HG02798 (cell line): Measurements from ENCODE around the gene CLEC6A.
"Not testable (repeated sequence)": the region's sequence is repeated elsewhere in the genome, so short reads cannot be mapped to it uniquely, and the experiment has no call there.

Experiments used
- ATAC-seq: cut with Tn5 transposase; IDR thresholded peaks from one replicate; pipeline ENCODE4 v1.9.1; 2021; ENCODE audit warnings: mild to moderate bottlenecking; ENCODE audit not compliant: unreplicated experiment, poor library complexity

CLEC6A gene

DNA sequence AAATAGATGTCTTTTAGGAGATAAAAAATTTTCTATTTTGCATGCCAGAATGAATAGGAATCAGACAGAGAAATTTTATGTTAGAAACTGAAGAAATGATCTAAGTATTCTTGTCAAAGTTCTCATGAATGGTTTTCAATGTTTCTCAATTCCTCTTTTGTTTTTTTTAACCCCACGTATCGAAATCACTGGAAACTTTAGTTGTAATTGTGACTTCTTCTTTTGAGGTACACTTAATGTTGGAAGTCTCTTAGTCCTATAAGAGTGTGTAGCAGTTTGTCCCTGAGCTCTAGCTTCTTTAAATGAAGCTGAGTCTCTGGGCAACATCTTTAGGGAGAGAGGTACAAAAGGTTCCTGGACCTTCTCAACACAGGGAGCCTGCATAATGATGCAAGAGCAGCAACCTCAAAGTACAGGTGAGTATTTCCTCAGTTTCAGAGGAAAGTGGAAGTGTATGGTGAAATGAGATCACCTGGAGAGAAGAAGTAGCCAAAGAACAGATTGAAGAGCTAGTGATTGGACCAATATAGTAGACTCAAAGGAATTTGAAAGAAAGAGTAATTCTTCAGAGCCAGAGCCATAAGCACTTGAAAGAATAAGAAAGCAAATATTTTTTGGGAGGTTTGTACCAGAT, at the start of gene CLEC6A:
Gene CLEC6A (plus strand): TSS at position 236 of the 634 bp plus-strand sequence. CDS start 150 bp downstream, at position 386.
- peak; percentile 34 for ATAC-seq

DNA sequence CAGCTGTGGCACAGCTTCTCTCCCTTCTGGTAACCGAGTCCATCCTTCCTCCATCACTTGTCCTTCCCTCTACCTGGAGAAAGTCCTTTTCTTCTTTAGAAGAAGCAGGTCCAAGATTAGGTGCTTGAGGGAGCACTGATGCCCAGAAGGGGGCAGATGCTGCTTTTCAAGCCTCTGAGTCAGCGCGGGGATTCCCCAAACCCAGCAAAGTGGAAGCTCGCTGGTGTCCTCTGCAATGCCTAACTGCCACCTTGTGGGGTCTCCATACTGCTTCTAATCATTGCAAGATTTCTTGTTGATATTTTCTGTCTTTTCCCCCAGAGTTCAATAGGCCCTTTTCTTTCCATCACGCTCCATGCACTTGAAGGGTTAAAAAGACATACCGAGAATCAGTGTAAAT, 36.2 kb upstream of the CLEC6A start:
- ATAC-seq, result not testable (repeated sequence)

DNA sequence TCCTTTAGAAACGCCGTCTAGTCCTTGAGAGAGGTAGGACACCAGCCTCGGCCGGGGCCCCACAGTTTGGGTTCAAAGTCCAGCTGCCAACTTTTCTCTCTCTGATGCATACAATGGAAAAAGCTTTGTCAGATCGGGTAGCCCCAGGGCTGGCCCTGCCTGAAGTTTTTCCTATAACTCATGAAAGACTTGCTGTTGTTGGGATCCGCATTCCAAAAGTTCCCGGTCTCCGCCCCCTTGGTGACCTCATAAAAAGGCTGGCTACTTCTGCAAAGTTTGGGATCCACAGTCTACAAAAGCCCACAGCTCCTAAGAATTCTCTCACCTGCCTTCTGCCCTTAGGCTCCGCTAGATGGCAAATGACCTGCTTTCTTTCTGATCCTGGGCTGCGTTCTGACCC, 35.3 kb upstream of the CLEC6A start:
- ATAC-seq, result no peak

DNA sequence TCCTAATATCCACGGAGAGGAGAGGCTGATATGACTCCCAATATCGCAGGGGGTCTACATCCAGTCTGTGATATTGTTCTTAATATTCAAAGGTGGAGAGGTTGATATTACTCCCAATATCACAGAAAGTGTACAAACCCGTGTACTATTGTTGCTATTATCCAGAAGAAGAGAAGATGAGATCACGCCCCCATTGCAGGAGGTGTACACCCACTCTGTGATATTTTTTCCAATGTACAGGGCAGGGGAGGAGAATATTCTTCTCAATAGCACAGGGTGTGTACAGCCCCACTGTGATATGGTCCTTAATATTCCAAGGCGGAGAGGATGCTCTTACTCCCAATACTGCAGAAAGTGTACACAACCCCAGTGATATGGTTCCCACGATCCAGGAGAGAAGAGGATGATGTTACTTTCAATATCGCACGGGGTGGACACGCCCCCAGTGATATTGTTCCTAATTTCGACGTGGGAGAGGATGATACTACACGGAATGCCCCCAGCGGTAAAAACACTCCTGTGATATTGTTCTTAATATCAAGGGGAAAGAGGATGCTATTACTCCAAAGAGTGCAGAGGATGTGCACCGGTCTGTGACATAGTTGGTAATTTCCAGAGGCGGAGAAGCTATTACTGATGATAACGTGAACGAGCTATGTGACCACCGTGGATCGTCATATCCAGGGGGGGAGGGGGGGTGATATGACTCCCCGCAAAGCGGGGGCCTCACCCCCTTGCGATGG, 11.1 kb upstream of the CLEC6A start:
- not testable (repeated sequence) for ATAC-seq

DNA sequence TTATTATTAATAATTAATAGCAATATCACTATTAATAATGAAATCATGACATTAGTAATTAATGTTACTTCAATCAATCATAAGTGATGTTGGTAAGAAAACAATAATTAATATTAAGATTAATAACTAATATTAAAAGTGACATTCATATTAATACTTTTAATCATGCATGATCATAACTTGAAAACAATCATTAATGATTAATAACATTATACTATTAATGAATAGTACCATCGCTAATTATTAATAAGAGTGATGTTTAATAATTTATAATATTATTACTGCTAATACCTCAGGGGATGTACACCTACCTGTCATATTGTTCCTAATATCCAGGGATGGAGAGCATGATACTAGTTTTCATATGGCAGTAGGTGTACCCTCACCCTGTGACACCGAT, 10.0 kb upstream of the CLEC6A start:
- ATAC-seq, result no peak

DNA sequence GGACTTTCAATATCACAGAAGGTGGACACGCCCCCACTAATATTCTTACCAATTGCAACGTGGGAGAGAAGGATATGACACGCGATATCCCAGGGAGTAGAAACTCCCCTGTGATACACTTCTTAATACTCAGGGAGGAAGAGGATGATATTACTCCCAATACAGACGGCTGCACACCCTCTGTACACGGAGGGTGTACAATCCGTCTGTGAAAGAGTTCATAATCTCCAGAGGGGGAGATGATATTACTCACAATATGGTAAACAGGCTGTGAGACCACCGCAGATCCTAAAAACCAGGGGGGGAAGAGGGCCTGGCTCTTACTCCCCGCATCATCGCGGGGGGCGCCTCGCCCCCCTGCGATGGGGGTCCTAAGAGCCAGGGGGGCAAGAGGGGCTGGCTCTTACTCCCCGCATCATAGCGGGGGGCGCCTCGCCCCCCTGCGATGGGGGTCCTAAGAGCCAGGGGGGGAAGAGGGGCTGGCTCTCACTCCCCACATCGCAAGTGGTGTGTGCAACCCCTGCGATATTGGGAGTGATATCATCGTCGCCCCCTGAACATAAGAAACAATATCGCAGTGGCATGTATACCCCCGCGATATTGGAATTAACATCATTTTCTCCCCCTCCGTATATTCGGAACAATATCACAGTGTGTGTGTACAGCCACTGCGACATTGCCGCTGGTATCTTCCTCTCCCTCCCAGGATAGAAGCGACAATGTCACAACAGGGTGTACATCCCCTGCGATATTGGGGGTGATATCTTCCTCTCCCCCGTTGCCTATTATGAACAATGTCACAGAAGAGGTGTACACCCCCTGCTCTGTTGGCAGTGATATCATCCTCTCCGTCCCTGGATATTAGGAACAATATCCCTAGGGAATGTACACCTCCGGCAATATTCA, 8.9 kb upstream of the CLEC6A start:
- ATAC-seq, result no peak

DNA sequence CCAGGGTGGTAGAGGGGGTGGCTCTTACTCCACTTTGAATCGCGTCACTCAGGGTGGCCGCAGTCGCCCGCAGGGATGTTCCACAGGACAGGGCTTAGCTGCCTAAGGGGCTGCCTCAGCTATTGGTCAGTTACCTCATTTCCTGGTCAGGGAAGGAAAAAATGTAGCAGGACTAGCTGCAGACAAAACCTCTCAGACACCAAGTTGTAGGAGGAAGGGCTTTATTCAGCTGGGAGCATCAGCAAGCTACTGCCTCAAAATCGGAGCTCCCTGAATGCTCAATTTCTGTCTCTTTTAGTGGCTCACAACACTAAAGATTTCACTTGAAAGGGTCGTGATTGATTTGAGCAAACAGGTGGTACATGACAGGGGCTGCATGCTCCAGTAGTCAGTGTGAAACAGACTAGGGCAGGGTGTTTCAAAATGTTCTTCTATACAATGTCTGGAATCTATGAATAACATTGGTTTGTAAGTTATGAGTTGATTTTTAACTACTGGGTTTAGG, 6.4 kb upstream of the CLEC6A start:
- no peak for ATAC-seq

DNA sequence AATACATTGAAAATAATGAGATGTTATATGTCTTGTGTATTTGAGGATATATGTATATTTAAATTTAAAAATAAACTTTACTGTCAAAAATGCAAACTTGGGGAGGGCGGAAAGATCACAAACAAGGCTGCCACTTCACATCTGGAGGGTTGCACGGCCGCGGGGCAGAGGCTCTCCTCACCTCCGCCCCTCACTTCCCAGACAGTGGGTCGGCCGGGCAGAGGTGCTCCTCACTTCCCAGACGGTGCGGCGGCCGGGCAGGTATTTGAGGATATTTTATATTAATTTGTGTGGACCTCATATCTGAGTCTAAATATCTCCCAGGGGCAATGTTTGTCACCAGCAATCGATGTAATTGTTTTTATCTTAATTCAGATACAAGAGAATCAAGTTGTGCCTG, 3.7 kb upstream of the CLEC6A start:
- no peak for ATAC-seq

DNA sequence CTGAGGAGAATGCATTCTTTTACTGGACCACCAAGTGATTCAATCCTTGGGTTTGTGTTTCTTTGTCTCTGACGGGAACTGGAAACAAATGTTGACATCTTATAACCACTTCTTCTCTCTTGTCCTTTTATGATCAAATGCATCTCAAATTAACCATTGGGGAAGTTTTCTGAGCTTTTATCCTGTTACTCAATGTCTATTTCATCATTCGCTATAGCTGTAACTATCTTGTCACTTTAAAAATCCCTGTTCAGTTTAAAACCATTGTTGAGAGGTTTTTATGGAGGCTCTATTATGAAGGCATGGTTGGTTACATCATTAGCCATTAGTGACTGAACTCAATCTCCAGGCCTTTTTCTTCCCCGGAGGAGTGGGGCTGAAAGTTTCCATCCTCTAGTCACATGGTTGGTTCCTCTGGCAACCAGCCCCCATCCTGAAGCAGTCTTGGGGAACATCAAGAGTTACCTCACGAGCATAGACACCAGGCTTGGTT, 2.7 kb upstream of the CLEC6A start:
- ATAC-seq, result no peak

DNA sequence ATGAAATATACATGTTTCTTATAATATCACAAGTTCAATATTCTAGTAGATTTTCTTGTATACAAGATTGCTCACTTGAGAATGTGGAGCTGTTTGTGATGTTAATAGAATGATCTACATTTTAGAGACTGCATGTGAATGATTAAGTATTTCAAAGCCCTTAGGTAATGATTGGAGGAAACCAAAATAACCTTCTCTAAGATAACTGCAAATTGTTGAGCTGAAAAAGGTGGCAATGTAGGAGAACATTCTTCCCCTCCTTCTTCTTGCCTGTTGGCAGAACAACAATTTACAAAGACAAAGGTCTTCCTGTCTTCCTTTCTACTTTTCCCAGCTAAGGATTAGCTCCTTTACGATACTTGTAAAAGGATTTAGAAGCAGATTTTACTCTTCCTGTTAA, 2.0 kb upstream of the CLEC6A start:
- no peak for ATAC-seq

DNA sequence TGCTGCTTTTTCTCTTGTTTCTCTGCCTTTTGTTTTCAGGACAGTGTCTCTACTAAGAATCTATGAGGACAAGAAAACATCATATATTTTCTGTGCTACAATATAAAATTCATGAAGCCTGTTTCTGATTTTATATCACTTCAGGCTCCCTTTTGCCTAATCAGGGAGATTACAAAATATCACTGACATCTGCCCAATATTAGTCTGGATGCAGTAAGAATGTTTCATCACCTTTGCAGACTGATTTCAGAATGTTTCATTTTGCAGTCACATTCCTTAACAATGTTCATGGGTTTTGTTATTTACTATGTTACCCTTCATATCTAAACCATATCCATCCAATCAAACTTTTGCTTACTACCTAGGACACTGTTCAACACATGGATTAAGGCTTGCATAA, 491 bp upstream of the CLEC6A start:
- no peak for ATAC-seq

DNA sequence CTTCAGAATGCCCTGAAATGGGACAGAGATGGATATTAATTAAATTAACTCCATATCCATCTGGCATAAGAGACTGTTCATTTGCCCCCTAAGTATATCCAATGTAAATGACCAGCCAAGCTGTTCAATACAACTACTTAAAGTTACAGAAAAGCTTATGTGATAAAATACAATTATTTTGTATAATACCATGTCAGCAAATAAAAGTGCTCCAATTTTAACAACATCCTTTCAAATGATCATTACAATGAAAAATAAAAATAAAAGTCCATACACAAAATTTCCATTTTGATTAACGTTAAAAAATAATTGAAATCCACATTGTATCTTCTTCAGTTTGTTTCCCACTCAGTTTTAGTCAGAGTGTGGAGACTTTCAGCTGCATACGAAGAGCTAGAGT, 5.7 kb downstream of the CLEC6A start:
- ATAC-seq, result no peak

DNA sequence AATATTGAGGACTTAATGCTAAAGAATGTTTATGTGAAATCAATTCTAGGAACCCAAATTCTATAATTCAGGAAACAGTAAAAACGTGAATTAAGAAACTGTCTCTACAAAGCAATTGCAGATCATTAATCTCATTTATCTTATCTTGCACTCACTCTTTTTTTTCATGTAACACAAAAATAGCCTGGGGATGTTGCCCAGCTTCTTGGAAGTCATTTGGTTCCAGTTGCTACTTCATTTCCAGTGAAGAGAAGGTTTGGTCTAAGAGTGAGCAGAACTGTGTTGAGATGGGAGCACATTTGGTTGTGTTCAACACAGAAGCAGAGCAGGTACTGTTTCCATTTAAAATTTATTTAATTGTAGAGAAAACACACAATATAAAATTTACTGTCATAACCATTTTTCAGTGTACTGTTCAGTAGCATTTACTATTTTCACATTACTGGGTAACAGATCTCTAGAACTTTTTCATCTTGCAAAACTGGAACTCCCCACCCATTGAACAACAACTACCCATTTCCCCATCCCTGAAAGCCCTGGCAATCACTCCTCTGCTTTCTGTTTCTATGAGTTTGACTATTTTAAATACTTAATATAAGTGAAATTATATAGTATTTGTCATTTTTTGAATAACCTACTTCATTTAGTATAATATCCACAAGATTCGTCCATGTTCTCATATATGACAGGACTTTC, 9.7 kb downstream of the CLEC6A start:
- ATAC-seq, result no peak

DNA sequence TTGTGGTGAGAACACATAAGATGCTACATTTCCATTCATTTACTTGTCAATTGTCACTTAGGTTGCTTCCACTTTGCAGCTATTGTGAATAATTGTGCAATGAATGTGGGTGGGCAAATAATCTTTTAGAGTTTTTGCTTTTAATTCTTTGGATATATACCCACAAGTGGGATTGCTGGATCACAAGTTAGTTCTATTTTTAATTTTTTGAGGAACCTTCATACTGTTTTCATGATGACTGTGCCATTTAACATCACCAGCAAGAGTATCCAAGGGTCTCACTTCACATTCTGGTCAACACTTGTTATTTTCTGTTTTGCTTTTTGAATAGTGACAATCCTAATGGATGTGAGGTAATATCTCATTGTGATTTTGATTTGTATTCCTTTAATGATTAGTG, 10.5 kb downstream of the CLEC6A start:
- ATAC-seq, result no peak

DNA sequence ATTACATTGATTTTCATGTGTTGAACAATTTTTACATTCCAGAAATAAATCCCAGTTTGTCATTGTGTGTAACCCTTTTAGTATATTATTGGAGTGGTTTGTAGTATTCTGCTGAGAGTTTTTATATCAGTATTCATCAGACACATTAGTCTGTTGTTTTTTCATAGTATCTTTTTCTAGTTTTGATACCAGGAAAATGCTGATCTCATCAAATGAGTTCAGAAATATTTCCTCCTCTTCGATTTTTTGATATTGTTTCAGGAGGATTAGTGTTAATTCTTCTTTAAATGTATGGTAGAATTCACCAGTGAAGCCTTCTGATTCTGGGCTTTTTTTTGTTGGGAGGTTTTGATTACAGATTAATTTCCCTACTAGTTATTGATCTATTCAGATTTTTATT, 15.3 kb downstream of the CLEC6A start:
- ATAC-seq, result no peak

DNA sequence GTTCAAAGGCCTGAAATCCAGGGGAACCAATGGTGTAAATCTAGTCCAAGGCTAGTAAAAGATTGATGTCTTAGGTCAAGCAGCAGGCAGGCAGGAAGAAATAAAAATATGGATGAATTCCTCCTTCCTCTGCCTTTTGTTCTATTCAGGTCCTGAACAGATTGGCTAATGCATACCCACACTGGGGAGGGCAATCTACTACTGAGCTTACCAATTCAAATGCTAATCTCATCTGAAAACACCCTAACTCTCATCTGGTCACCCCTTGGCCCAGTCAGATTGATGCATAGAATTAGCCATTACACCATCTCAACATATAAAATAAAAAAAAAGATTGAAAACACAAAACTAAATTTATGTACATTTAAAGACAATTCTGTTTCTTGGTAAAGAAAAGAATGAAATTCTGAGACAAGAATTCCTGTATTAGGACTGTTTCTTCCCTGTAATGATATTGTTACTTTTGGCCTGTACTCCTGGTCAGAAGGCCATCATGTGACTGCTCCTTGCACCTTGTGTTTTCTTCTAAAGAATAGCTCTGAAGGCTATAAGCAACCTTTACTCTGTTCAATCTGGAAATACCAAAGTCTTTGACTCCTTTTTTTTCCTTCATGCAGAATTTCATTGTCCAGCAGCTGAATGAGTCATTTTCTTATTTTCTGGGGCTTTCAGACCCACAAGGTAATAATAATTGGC, 19.9 kb downstream of the CLEC6A start:
- ATAC-seq, result no peak

DNA sequence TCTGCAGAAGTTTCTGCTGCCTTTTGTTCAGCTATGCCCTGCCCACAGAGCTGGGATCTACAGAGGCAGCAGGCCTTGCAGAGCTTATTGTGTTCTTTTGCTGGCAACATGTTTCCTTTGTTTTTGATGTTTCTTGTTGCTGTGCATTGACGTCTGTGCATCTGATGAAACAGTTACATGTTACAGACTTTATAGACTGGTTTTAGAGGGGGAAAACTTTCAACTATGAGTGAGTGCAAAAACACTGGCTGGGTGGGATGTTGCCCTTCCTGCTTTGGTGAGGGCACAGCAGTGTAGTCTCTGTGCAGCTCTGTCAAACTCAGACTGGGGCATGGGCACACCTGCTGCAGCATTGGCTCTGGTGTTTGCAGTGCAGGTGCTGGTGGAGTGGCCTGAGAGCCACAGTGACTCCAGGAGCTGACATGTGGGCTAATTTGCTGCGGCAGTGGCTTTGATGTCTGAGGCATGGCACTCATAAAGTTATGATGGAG, 26.9 kb downstream of the CLEC6A start:
- no peak for ATAC-seq

DNA sequence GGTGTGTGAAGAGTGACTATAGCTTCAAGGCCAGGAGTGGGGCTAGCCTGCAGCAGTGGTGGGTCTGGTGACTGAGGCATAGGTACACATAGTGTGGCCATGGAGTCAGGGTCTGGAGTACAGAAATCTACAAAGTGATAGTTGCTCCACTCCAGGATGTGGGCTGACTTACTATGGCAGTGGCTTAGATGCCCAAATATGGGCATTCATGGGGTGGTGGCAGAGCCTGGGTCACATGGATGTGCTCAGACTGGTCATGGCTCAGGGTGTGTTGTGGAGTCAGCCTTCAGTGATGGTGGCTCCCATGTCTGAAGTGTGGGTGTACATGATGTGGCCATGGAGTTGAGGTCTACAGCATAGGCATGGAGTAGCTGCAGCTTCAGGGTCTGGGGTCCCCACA, 27.3 kb downstream of the CLEC6A start:
- no peak for ATAC-seq
